ENCODE measurements around the gene LRGUK. TPM values are rescaled to one million over a fixed set of nuclear protein-coding genes. Genes with fewer than 3 reads are reported as not detected.
"Not testable (repeated sequence)": the region's sequence is repeated elsewhere in the genome, so short reads cannot be mapped to it uniquely, and the experiment has no call there.

The LRGUK gene
- total RNA-seq, 1 donor from 2014 or later: under 0.01 TPM

DNA sequence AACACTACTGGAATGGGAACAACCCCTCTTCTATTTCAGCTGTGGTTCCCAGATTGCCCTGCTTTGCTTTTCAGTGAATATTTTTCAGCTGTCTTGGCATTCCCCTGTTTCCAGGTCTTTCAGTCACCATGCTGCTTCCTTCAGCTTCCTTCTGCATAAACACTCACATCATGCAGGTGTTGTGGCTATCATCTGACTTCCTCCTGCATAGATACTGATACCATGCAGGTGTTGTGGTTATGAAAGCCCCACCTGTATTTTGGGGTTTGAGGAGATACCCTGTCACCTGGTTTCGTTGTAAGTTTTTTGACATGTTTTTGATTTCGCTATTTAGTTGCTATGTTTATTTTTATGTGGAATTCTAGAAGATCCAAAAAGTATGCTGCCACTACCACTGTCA is 118.1 kb downstream of the LRGUK start:
- no peak for DNase-seq (ENCODE audit: low read depth in 2 of 2)

DNA sequence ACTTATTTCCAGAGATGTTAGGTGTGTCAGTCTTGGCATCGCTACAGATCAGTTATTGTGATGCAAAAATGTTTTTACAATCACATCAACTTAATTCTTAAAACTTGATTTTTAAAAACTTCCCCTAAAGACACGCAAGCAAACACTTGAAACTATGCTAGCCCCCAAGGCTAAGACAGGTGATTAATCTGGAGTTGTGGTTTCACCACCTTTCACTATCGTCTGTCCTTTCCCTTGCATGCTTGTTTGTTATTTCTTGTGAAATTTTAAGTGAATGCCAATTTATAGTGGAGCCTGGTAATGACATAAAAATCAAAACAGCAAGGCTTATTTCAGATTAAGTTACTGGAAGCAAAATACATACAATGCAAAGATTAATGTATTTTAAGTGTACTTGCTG is 119.2 kb downstream of the LRGUK start:
- DNase-seq (ENCODE audit: low read depth in 2 of 2): no peak

DNA sequence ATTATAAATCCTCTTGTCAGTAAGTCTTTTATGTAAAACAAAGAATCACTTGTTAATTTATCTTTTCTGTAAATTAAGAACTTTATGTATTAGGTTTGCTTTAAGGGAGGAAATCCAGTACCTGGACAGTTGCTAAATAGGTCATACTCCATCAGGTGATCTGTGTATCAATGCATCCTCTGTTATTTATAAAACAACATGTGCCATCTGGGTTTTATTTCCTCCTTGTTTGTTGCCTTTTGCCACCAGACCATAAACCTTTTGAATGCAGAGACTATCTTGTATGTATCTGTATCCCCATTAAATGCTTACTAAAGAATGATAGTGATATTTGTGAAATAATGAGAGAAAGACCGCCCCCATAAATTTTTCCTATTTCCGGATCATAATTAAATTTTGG is 119.6 kb downstream of the LRGUK start:
- DNase-seq (ENCODE audit: low read depth in 2 of 2): no peak

DNA sequence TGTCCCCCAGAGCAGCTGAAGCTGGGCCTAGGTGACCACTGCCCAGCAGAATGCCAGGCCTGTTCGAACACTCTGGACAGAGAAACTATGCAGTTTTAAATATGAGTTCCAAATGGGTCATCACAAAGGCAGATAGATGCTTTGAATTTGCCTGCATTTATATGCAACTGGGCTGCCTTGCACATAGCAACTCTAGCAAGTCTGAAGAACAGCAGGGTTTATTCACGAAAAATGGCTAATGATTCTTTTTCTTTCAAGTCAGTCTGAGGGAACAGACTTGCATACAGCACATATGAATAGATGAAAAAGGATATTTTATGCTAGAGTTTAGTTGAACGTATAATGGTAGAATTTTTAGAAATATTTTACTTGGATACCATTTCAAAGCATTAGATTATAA is 121.1 kb downstream of the LRGUK start:
- no peak for DNase-seq (ENCODE audit: low read depth in 2 of 2)

DNA sequence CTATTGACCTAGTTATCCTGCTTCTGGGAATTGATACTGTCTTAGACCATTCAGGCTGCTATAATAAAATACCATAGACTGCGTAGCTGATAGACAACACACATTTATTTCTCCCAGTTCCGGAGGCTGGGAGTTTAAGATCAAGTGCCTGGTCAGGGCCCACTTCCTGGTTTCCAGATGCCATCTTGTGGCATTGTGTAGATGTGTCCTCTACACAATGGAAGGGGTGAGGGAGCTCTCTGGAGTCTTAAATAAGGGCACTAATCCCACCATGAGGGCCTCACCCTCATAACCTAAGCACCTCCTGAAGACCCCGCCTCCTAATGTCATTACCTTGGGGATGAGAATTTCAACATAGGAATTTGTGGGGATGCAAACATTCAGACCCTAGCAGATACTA is 127.2 kb downstream of the LRGUK start:
- DNase-seq (ENCODE audit: low read depth in 2 of 2): peak in 1 of 2 donors; percentile 23

DNA sequence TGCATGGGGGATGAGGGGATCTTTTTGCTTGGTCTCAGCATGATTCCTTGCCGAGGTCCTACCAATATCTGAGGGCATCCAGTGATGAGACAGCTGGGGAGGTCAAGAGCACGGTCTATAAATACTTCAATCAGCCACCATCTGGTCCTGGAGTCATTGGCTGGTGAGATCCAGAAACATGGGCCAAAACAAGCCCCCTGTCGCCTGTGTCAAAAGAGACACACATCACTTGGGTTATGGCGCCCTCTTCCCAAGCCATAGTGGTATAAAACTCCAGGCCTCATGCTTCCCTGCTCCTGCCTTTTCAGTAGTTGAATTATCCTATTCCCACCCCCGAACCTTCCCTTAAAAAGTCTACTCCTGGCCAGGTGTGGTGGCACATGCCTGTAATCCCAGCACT is 128.7 kb downstream of the LRGUK start:
- DNase-seq (ENCODE audit: low read depth in 2 of 2): no peak

DNA sequence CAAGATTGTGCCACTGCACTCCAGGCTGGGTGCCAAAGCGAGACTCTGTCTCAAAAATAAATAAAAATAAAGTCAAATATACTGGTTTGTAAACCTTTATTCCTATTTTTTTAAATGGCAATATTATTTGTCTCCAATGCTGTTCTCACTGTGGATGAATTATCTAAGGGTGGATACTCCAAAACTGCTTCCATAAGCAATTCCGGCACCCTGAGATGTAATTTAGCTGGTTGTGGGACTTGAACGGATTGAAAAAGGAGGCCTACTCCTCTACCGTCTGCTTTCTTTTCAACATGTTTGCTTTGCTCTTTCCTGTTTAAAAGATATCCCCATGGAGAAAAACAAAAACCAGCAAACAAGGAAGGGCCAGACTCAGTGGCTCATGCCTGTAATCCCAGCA is 135.2 kb downstream of the LRGUK start:
- DNase-seq (ENCODE audit: low read depth in 2 of 2): no peak

DNA sequence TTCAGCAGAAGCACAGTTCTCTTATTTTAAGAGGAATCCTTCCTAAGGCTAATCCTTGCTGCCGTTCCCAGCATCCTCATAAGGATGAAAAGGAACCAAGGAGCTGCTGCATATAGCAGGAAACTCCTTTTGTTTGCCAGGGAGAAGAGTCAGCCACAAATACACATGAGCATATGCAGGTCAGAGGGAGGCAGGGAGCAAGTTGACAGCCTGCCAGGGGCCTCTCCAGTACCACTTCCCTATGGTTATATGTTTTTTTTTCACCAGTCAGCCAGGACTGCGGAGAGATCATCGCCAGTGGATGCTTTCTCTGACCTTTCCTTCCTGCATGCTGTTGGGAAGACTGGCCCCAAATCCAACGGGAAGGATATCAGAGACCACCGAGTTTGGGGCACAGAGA is 149.8 kb downstream of the LRGUK start:
- peak; percentile 1 to 34 for DNase-seq (ENCODE audit: low read depth in 2 of 2)

DNA sequence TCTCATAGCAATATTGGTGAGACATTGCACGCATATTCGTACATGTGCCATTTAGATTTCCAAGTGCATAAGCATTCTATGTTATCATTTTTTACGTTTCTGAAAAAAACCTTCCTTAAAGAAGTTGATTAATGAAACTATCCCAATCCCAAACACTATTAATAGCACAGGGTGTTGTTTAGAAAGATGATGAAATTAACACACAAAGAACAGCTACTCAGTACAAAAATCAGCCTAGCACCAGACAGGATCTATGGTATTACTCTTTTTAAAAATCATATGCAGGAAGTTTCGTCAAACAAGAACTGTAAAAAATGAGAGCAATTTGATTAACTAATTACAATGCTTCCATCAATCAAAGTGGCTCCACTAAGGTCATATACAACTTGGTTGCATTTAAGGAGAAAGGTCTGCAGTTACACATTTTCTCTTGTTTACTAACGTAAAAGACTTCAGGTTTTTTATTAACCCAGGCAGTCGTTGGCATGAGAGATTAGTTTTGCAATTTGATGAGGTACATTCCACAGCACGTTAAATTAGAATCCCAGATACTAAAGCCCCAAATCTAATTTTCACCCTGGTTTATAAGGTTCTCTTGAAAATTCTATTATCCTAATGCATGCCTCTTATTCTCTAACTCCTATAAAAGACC is 151.5 kb downstream of the LRGUK start:
- DNase-seq (ENCODE audit: low read depth in 2 of 2): no peak

DNA sequence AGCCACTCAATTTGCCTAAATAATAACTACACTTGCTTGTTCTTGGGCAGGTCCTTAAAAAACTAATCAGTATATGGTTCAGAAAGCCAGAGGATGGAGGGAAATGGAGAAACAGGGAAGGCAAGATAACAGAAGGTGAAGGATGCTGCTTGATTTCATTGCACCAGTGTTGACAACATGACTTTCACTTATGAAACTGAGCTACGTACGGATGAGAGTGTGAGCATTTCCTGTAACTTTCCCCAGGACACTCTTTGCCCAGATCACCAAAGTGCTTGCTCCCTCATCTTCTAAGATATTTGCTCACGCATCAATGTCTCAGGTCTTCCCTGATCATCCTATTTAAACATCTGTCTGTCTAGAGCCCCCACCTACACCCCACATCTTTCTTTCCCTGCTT is 152.2 kb downstream of the LRGUK start:
- DNase-seq (ENCODE audit: low read depth in 2 of 2): no peak

DNA sequence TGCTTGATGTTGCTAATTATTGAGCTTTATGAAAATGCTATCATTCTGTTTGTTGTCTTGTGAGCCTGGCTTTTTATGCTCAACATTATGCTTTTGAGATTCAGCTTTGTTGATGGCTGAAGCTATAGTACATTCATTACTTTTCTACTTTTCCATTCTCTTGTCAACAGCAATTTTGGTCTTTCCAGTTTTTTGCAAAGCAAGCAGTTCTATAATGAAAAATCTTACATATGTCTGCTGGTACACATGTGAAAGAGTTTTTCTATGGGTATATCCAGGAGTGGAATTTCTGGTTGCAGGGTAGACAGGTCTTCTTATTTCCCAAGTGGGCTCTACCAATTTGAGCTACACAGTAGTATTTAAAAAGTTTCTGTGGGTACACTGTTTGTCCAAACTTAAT is 152.8 kb downstream of the LRGUK start:
- no peak for DNase-seq (ENCODE audit: low read depth in 2 of 2)

DNA sequence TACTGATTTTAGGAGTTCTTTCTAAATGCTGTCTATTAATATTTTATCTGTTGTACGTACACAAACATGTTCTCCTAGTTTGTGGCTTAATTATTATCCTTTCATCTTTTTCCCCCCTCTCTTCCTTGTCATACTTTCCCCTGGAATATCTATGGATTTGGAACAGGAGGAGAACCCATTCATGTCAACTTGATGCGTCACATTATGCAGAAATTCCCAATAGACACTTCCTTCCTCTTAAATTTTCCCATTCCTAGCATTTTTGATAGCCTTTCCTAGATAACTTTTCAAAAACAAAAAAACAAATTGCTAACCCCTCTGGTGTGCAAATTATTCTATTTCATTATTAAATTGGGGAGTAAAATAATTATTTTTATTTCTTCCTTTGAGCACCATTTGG is 153.4 kb downstream of the LRGUK start:
- peak in 1 of 2 donors; percentile 10 for DNase-seq (ENCODE audit: low read depth in 2 of 2)

DNA sequence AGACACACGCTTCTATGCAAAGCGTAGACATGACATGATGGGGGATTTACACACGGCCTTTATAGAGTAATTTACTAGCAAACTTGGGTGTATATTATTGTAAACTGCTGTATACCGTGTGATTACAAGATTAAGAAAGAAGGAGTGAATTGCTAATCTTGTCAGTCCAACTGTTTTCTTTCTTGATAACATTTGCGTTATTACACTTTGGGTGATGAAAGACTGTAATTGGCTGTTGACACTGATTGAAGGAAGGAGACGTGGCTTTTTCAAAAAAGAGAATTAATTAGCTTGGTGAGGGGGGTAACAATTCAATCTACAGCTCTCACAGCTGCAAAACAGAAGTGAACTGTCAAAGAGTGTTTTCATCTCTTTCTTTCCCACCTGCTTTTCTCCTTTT is 156.9 kb downstream of the LRGUK start:
- DNase-seq (ENCODE audit: low read depth in 2 of 2): no peak

DNA sequence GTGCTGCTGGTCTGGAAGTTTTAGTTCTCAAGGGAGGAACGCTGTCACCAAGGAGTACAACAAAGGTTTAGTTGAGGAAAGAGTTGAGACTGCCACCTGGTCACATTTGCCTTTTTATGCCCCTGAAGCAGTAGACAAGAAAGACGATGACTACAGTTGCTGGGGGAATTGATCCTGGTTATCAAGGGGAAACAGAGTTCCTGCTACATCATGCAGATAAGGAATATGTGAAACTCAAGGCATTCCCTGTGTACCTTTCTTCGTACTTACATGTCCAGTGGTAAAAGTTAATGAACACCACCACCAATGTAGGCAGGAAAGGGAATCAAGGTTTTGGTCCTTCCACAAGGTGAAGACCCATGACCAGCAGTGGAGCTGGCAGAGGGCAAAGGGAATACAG is 157.8 kb downstream of the LRGUK start:
- DNase-seq (ENCODE audit: low read depth in 2 of 2): no peak

DNA sequence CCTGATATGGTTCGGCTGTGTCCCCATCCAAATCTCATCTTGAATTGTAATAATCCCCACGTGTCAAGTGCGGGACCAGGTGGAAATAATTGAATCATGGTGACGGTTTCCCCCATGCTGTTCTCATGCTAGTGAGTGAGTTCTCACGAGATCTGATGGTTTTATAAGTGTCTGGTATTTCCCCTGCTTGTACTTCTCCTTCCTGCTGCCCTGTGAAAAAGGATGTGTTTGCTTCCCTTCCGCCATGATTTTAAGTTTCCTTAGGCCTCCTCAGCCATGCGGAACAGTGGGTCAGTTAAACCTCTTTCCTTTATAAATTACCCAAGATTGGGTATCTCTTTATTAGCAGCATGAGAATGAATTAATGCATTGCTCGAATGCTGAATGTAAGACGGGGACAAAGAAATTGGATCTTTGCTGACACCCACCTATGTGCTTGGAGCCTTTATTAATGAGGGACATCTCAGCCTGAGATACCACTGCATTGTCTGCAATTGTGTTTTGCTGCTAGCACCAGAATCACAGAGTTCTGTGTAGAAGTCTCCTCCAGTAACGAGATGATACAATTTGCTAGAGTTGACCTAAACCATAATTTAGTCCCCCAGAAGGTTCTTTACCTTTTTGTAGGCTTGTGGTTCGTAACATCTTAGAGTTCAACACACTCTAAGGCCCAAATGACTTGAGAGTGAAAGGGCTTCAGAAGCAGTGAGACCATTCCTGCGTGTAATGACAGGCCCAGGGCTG is 160.9 kb downstream of the LRGUK start:
- no peak for DNase-seq (ENCODE audit: low read depth in 2 of 2)

DNA sequence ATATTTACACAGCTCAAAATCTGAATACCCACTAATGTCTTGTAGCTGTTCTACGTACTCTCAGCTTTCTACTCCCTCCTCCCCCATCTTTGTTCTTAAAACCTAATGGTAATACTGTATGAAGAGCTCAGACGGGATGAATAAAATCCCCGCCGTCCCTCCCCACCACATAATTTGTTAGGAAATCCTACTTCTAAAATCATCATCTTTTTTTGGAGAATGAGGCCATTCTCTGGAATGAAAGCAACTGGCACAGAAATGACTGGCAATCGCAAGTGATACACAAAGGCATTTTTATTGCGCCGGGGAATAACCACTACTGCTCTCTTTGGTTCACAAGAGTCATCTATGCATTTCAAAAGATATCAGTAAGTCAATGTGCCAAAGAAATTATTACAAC is 162.3 kb downstream of the LRGUK start:
- no peak for DNase-seq (ENCODE audit: low read depth in 2 of 2)

DNA sequence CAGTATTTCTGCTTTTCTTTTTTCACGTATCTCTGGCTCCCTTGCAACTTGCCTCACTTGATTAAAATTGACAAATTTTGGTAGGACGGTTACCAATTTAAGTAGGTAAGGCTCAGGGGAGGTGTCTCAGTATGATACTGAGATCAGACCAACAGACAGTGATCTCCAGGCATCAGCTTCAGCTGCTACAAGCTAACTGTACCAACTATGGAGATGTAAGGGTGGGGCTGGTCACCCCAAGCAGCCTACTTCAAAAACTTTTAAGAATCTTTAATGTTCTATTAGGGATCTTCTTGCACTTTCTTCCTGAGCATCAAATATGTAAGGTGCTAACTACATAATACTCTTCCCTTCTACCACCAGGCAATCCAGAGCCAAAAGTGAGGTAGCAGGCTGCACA is 162.7 kb downstream of the LRGUK start:
- DNase-seq (ENCODE audit: low read depth in 2 of 2): no peak

DNA sequence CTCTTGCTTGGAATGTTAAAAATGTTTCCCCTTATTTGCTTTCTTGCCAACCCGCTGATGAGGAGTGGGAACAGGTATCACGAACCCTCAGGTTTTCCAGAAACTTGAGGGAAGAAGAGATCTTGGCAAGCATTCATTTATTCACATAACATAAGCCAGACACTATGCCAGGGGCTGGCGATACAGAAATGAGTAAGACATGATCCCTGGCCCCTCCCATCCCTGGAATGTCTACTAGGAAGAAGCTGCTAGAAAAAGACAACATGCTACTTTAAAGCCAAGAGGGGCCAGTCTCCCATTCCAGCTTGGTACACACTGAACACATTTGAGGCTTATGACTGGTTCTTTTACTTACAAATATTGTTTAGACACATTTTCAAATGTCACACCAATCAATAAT is 163.1 kb downstream of the LRGUK start:
- DNase-seq (ENCODE audit: low read depth in 2 of 2): peak in 1 of 2 donors; percentile 6

DNA sequence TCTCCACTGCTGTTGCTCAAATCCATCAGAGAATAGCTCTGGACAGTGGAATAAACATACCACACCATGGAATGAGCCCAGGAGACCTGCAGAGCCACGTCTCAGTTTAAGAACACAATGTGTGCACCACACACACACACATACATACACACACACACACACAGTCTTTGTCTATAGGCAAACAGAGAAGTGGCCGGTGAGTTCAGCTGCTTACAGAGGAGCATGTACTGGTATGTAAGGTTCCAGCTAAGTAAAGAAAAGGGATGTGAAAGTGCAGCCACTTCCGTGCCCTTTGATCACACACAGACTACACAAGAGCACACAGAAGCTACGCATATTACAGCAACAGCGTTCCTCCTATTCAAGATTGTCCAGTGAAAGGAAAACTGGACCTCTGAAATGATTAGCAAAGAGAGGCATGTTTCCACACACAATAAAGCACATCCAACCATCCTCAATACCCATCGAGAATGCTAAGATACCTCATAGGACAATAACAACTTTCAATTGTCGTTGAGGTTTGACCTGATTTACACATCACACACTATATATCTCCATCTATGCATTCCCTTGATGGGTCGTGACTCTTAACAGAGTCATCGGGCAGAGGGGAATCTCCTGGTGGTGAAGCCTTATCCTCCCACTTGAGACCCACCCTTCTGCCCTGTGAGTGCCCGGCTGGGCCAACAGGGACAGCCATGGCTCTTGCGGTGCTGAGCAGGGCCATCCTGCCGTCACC is 166.0 kb downstream of the LRGUK start:
- no peak for DNase-seq (ENCODE audit: low read depth in 2 of 2)

DNA sequence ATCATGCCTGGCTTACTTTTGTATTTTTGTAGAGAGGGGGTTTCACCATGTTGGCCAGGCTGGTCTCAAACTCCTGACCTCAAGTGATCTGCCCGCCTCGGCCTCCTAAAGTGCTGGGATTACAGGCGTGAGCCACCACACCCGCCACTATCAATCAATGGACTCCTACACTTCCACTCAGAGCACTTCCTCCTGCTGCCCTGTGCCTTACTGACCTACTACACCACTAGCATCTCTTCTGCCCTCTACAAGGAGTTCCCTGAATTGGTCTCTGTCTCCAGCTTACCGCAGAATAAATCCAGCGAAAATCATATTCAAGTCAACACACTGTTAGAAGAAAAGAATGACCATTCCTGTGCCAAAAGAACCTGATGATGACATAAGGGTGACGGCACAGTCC is 168.8 kb downstream of the LRGUK start:
- not testable (repeated sequence) for DNase-seq (ENCODE audit: low read depth in 2 of 2)

DNA sequence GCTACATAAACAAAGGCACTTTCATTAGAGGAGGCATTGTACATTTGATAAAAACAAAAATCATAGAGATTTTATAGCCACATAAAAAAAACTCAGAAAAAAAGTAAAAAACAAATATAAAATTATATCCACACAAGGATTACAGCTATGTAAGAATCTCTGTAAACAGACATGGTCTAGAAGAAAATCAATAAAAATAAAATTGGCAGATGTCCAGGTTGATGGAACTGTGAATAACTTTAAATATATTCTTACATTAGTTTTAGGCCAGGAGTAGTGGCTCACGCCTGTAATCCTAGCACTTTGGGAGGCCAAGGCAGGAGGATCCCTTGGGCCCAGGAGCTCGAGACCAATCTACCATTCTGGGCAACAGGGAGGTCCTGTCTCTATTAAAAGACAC is 170.3 kb downstream of the LRGUK start:
- no peak for DNase-seq (ENCODE audit: low read depth in 2 of 2)

DNA sequence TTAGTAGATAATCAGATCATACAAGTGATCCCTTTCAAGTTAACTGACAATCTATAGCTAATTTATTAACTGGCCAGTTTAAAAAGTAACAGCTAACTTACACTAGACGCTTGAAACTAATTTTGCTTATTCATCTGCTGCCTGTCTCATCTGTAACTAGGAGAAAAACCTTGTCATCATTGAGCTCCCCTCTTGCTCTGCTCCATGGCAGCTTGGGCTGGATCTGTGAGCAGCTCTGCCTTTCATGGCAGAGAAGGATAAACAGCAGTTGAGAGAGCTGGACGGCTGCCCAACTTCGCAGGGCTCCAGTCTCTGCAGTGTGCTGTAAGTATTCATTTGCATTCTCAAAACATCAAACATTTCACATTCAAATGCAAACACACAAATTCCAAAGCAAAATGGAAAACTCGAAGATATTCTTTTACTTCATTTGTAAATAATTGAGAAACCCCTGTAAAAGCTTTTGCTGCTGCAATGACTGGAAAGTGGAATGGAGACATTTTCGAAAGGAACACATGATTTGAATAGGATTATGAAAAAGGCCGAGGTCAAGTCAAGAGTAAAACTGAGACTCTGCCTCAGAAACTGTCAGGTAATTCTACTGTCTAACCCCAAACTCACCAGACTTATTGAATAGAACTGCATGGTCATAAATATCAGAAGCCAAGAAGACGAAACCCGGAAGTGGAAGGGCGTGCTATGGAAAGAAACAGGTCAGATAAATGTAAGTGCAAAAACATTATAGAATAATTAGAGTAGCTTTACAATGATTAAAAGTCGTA is 172.0 kb downstream of the LRGUK start:
- peak in 1 of 2 donors; percentile 17 for DNase-seq (ENCODE audit: low read depth in 2 of 2)

Data from lung microvascular endothelial cell (primary cell).